Measurements from ENCODE around the gene BCAM. TPM values are rescaled to one million over a fixed set of nuclear protein-coding genes. Genes with fewer than 3 reads are reported as not detected.

The BCAM gene
- total RNA-seq, 1 experiment from 2014 or later = 15.5 TPM

- DNase-seq = no peak
- Histone ChIP-seq H3K9me3 (replicated peaks) (no peaks in the 10 kb centered on the region), H3K27me3 (no peaks in the 10 kb centered on the region), H3K36me3 (peaks cover 32% of the 10 kb centered on the region), H3K4me3 (no peak overlapping the region), H3K4me1 (no peaks in the 10 kb centered on the region), H3K27ac (no peak overlapping the region)
Measured at GRCh38 chr19:44867578-44867977, 58.7 kb downstream of the BCAM start.

- H3K36me3 ChIP-seq = peaks cover 52% of the 10 kb centered on the region
Measured at GRCh38 chr19:44869733-44870470, 61.0 kb downstream of the BCAM start.

More at GRCh38 chr19:44869733-44870470, 61.0 kb downstream of the BCAM start:
- no peaks in the 10 kb centered on the region for H3K9me3 ChIP-seq (replicated peaks)
- H3K27ac ChIP-seq = no peak overlapping the region
- DNase-seq = peak; percentile 39 to 46
- H3K4me1 ChIP-seq = peaks cover 8% of the 10 kb centered on the region
- no peaks in the 10 kb centered on the region for H3K27me3 ChIP-seq
- H3K4me3 ChIP-seq = no peak overlapping the region

Other genes starting within 250 kb of the BCAM start
- gene IGSF23, start 195.5 kb upstream of the BCAM start, total RNA-seq (2014; rRNA removed; shearing (Covaris generic)) = not detected in 2 replicates
- gene PVR, start 165.2 kb upstream of the BCAM start, total RNA-seq (2014; rRNA removed; shearing (Covaris generic)) = 42.2 and 45.4 TPM in 2 replicates
- gene CEACAM19, start 137.6 kb upstream of the BCAM start, total RNA-seq (2014; rRNA removed; shearing (Covaris generic)) = 2.4 and 2.5 TPM in 2 replicates
- gene CEACAM16, start 110.0 kb upstream of the BCAM start, total RNA-seq (2014; rRNA removed; shearing (Covaris generic)) = 0.18 and 0.73 TPM in 2 replicates
- 7.3 and 10.0 TPM in 2 replicates for gene BCL3, start 60.4 kb upstream of the BCAM start, total RNA-seq (2014; rRNA removed; shearing (Covaris generic))
- gene CBLC, start 31.2 kb upstream of the BCAM start, total RNA-seq (2014; rRNA removed; shearing (Covaris generic)) = not detected in 2 replicates
- gene NECTIN2, start 37.2 kb downstream of the BCAM start, total RNA-seq (2014; rRNA removed; shearing (Covaris generic)) = 46.0 and 50.2 TPM in 2 replicates
- gene TOMM40, start 82.2 kb downstream of the BCAM start, total RNA-seq (2014; rRNA removed; shearing (Covaris generic)) = 104 and 110 TPM in 2 replicates
- gene APOE, start 96.7 kb downstream of the BCAM start, total RNA-seq (2014; rRNA removed; shearing (Covaris generic)) = 4.5 and 6.5 TPM in 2 replicates
- gene APOC1, start 105.5 kb downstream of the BCAM start, total RNA-seq (2014; rRNA removed; shearing (Covaris generic)) = 18.3 and 22.9 TPM in 2 replicates
- gene APOC4, start 133.1 kb downstream of the BCAM start, total RNA-seq (2014; rRNA removed; shearing (Covaris generic)) = 0.20 TPM in 1 of 2 replicates, not detected in the other
- not detected in 2 replicates for gene APOC2, start 136.9 kb downstream of the BCAM start, total RNA-seq (2014; rRNA removed; shearing (Covaris generic))
- gene CLPTM1, start 146.3 kb downstream of the BCAM start, total RNA-seq (2014; rRNA removed; shearing (Covaris generic)) = 36.0 and 37.9 TPM in 2 replicates
- 2.8 and 4.0 TPM in 2 replicates for gene RELB, start 192.4 kb downstream of the BCAM start, total RNA-seq (2014; rRNA removed; shearing (Covaris generic))
- gene CLASRP, start 229.9 kb downstream of the BCAM start, total RNA-seq (2014; rRNA removed; shearing (Covaris generic)) = 26.4 and 39.8 TPM in 2 replicates